K562 (cell line): ENCODE measurements around the gene DNAAF9. TPM values are rescaled to one million over a fixed set of nuclear protein-coding genes. Genes with fewer than 3 reads are reported as not detected.

ENCODE experiments used
- CHD4 ChIP-seq: fragments of 200-600 bp; sonication (generic); IDR thresholded peaks from 3 replicates; pipeline ENCODE4 v1.6.1; 2012; ENCODE audit warnings: low read depth, mild to moderate bottlenecking, mixed read lengths, low read length, inconsistent platforms; ENCODE audit not compliant: insufficient read depth, insufficient replicate concordance, poor library complexity, severe bottlenecking
- MBD2 ChIP-seq: sonication (generic); IDR thresholded peaks from 2 replicates; pipeline ENCODE4 v1.6.1; 2016; ENCODE audit warnings: low read depth, borderline replicate concordance
- MIER1 ChIP-seq: fragments of 450-650 bp; IDR thresholded peaks from 2 replicates; pipeline ENCODE4 v1.6.1; 2016; ENCODE audit warnings: antibody characterized with exemption, mild to moderate bottlenecking, low read depth
- NFIC ChIP-seq: fragments of 450-650 bp; IDR thresholded peaks from 2 replicates; pipeline ENCODE4 v1.6.1; 2017; ENCODE audit warnings: mild to moderate bottlenecking, inconsistent platforms
- PRMT5 ChIP-seq: sonication (generic); formaldehyde crosslinking; IDR thresholded peaks from 2 replicates; pipeline ENCODE4 v1.5.0; 2020; ENCODE audit warnings: missing genetic modification reagents
- SPI1 ChIP-seq: IDR thresholded peaks from 2 replicates; pipeline ENCODE4 v1.6.1; 2011; ENCODE audit warnings: low read depth, low read length, control low read depth, borderline replicate concordance
- SRSF1 ChIP-seq: fragments of 200-400 bp; formaldehyde crosslinking; IDR thresholded peaks from 2 replicates; pipeline ENCODE4 v1.6.1; 2017; ENCODE audit warnings: mild to moderate bottlenecking, low read depth, low read length, moderate library complexity
- TCF7L2 ChIP-seq: fragments of 150-350 bp; IDR thresholded peaks from 2 replicates; pipeline ENCODE4 v1.6.1; 2016; ENCODE audit warnings: low read depth, mild to moderate bottlenecking, low read length, moderate library complexity
- ZNF75A ChIP-seq: fragments of 450-650 bp; formaldehyde crosslinking; IDR thresholded peaks from 2 replicates; pipeline ENCODE4 v1.4.0; 2020; ENCODE audit warnings: mild to moderate bottlenecking
- polyA plus RNA-seq, 8 experiments: library from polyadenylated mRNA; depleted of rRNA in 4 of 8; stranded (reverse) in 5 of 8; unstranded in 3 of 8; fragments of >200 nt; fragmentation: Nextera tagmentation in 2 of 8; fragmentation: Illumina TruSeq in 1 of 8; extraction: Ambion mirVana in 2 of 8; extraction: Trizol in 1 of 8; gene quantifications; 2 replicates each; pipeline versions ENCODE4 v1.2.1 to v1.2.3, GENCODE V29; 2011 to 2014; ENCODE audit warnings: inconsistent platforms in 1 of 8, missing spikeins in 1 of 8
- total RNA-seq, 7 experiments: library from RNA; depleted of rRNA in 6 of 7; stranded (reverse); fragments of >200 nt in 6 of 7; fragmentation: Illumina TruSeq in 2 of 7; extraction: Trizol in 2 of 7; gene quantifications; 2 replicates each; pipeline versions ENCODE4 v1.2.1 to v1.2.3, GENCODE V29; 2011 to 2021; ENCODE audit warnings: low replicate concordance in 1 of 7
- TF ChIP-seq, protein P1 (sequence below), 2 experiments: fragments of 200-800 bp in 1 of 2; sonication (Bioruptor generic) in 1 of 2; sonication (generic) in 1 of 2; formaldehyde crosslinking in 1 of 2; IDR thresholded peaks in 1 of 2; conservative IDR thresholded peaks in 1 of 2; 2 replicates each; pipeline versions ENCODE4 v1.5.0 to v1.6.1; 2016 to 2020; ENCODE audit warnings: missing compliant biosample characterization in 1 of 2, missing genetic modification characterization in 1 of 2, missing genetic modification reagents in 1 of 2
- TF ChIP-seq, protein P2 (sequence below), 2 experiments: fragments of 450-650 bp; IDR thresholded peaks; 2 replicates each; pipeline ENCODE4 v1.6.1; 2016
- TF ChIP-seq, protein P3 (sequence below): fragments of 200-800 bp; sonication (Bioruptor generic); IDR thresholded peaks from 2 replicates; pipeline ENCODE4 v1.6.1; 2017; ENCODE audit warnings: missing genetic modification characterization, missing compliant biosample characterization
- TF ChIP-seq, protein P4 (sequence below), 2 experiments: fragments of 450-650 bp in 1 of 2; sonication (generic) in 1 of 2; formaldehyde crosslinking in 1 of 2; IDR thresholded peaks in 1 of 2; conservative IDR thresholded peaks in 1 of 2; 2 replicates each; pipeline versions ENCODE4 v1.6.1 to v1.8.1; 2016 to 2023; ENCODE audit warnings: mild to moderate bottlenecking in 2 of 2, moderate library complexity in 2 of 2, inconsistent platforms in 1 of 2, missing genetic modification reagents in 1 of 2
- TF ChIP-seq, protein P5 (sequence below): sonication (generic); IDR thresholded peaks from 2 replicates; pipeline ENCODE4 v1.6.1; 2016
- TF ChIP-seq, protein P6 (sequence below): fragments of 450-650 bp; formaldehyde crosslinking; IDR thresholded peaks from 2 replicates; pipeline ENCODE4 v1.4.0; 2020; ENCODE audit warnings: mild to moderate bottlenecking, mixed read lengths

Gene DNAAF9
- total and polyA plus RNA-seq, 9 of the 15 experiments (the other 6 are each of a cell fraction or from before 2014, with no cell fraction given), result 0.42 to 2.9 (median 1.9) TPM

DNA sequence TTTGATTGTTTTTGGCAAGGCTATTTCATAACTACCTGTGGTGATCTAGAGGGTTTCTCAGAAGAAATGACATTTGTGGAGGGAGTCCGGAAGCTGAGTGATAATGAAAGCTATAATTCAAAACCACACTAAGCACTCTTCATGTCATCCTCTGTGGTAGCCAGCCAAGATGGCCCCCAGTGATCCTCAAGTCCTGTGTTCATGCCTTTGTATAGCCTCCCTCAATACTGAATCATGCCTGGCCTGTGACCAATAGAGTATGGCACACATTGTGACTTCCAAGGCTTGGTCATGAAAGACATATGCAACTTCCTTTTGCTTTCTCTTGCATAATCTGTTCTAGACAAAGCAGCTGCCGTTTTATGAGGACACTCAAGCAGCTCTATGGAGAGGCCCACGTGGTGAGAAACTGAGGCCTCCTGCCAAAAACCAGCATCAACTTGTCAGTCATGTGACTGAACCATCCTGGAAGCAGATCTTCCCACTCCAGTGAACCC is 12.8 kb upstream of the DNAAF9 start (continued):
- no peak for TF ChIP-seq PRMT5 (CRISPR knock-in tag)
- no peak for TF ChIP-seq NFIC
- TF ChIP-seq MIER1, result no peak
- TF ChIP-seq, protein P1, sequence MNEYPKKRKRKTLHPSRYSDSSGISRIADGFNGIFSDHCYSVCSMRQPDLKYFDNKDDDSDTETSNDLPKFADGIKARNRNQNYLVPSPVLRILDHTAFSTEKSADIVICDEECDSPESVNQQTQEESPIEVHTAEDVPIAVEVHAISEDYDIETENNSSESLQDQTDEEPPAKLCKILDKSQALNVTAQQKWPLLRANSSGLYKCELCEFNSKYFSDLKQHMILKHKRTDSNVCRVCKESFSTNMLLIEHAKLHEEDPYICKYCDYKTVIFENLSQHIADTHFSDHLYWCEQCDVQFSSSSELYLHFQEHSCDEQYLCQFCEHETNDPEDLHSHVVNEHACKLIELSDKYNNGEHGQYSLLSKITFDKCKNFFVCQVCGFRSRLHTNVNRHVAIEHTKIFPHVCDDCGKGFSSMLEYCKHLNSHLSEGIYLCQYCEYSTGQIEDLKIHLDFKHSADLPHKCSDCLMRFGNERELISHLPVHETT (CRISPR knock-in tag; conservative IDR thresholded peaks at IDR 0.05 in 1 of 2, IDR thresholded peaks at IDR 0.05 in 1 of 2), result 0 out of 4 replicates have a peak, but pooled peaks of 1 of the 2 experiments have one; percentile 49
- TF ChIP-seq, protein P2, sequence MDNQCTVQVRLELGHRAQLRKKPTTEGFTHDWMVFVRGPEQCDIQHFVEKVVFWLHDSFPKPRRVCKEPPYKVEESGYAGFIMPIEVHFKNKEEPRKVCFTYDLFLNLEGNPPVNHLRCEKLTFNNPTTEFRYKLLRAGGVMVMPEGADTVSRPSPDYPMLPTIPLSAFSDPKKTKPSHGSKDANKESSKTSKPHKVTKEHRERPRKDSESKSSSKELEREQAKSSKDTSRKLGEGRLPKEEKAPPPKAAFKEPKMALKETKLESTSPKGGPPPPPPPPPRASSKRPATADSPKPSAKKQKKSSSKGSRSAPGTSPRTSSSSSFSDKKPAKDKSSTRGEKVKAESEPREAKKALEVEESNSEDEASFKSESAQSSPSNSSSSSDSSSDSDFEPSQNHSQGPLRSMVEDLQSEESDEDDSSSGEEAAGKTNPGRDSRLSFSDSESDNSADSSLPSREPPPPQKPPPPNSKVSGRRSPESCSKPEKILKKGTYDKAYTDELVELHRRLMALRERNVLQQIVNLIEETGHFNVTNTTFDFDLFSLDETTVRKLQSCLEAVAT (IDR thresholded peaks at IDR 0.05), result no peak
- no peak for TF ChIP-seq TCF7L2
- TF ChIP-seq MBD2, result no peak
- no peak for TF ChIP-seq CHD4
- TF ChIP-seq, protein P3, sequence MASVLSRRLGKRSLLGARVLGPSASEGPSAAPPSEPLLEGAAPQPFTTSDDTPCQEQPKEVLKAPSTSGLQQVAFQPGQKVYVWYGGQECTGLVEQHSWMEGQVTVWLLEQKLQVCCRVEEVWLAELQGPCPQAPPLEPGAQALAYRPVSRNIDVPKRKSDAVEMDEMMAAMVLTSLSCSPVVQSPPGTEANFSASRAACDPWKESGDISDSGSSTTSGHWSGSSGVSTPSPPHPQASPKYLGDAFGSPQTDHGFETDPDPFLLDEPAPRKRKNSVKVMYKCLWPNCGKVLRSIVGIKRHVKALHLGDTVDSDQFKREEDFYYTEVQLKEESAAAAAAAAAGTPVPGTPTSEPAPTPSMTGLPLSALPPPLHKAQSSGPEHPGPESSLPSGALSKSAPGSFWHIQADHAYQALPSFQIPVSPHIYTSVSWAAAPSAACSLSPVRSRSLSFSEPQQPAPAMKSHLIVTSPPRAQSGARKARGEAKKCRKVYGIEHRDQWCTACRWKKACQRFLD, result no peak
- TF ChIP-seq, protein P4, sequence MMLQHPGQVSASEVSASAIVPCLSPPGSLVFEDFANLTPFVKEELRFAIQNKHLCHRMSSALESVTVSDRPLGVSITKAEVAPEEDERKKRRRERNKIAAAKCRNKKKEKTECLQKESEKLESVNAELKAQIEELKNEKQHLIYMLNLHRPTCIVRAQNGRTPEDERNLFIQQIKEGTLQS (IDR thresholded peaks at IDR 0.05), result peak; percentile 40; the same call in 1 of the 2 replicates
- TF ChIP-seq, protein P4 (CRISPR knock-in tag; conservative IDR thresholded peaks at IDR 0.05), result no peak
- TF ChIP-seq, protein P5, sequence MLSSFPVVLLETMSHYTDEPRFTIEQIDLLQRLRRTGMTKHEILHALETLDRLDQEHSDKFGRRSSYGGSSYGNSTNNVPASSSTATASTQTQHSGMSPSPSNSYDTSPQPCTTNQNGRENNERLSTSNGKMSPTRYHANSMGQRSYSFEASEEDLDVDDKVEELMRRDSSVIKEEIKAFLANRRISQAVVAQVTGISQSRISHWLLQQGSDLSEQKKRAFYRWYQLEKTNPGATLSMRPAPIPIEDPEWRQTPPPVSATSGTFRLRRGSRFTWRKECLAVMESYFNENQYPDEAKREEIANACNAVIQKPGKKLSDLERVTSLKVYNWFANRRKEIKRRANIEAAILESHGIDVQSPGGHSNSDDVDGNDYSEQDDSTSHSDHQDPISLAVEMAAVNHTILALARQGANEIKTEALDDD, result no peak
- TF ChIP-seq, protein P6, sequence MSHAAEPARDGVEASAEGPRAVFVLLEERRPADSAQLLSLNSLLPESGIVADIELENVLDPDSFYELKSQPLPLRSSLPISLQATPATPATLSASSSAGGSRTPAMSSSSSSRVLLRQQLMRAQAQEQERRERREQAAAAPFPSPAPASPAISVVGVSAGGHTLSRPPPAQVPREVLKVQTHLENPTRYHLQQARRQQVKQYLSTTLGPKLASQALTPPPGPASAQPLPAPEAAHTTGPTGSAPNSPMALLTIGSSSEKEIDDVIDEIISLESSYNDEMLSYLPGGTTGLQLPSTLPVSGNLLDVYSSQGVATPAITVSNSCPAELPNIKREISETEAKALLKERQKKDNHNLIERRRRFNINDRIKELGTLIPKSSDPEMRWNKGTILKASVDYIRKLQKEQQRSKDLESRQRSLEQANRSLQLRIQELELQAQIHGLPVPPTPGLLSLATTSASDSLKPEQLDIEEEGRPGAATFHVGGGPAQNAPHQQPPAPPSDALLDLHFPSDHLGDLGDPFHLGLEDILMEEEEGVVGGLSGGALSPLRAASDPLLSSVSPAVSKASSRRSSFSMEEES (CRISPR knock-in tag), result peak; percentile 84
- no peak for TF ChIP-seq ZNF75A (CRISPR knock-in tag)
- TF ChIP-seq SPI1, result no peak
- TF ChIP-seq SRSF1, result no peak
